ENCODE data around the gene CEACAM18. TPM values are rescaled to one million over a fixed set of nuclear protein-coding genes. Genes with fewer than 3 reads are reported as not detected.

The CEACAM18 gene
- total and polyA plus RNA-seq, 10 of the 15 experiments (the other 5 are each of a cell fraction or from before 2014, with no cell fraction given), result not detected

DNA sequence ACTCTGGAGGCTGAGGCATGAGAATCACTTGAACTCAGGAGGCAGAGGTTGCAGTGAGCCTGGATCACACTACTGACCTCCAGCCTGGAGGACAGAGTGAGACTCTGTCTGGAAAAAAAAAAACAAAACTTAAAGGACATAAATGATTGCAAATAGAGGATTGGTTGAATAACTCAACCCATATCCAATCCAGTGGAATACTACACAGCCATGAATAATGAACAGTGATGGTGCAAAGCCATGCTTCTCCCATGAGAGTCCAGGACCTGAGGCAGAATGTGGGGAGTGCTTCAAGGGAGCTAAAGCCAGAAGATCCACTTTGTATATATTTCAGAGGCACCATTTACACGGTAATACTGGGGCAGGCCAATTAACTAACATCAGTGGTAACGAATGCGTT, 2.2 kb upstream of the CEACAM18 start (continued):
- TF ChIP-seq, protein P1, sequence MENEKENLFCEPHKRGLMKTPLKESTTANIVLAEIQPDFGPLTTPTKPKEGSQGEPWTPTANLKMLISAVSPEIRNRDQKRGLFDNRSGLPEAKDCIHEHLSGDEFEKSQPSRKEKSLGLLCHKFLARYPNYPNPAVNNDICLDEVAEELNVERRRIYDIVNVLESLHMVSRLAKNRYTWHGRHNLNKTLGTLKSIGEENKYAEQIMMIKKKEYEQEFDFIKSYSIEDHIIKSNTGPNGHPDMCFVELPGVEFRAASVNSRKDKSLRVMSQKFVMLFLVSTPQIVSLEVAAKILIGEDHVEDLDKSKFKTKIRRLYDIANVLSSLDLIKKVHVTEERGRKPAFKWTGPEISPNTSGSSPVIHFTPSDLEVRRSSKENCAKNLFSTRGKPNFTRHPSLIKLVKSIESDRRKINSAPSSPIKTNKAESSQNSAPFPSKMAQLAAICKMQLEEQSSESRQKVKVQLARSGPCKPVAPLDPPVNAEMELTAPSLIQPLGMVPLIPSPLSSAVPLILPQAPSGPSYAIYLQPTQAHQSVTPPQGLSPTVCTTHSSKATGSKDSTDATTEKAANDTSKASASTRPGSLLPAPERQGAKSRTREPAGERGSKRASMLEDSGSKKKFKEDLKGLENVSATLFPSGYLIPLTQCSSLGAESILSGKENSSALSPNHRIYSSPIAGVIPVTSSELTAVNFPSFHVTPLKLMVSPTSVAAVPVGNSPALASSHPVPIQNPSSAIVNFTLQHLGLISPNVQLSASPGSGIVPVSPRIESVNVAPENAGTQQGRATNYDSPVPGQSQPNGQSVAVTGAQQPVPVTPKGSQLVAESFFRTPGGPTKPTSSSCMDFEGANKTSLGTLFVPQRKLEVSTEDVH (IDR thresholded peaks at IDR 0.05; ENCODE audit: low read depth, partially characterized antibody), result no peak
- no peak for TF ChIP-seq WRNIP1 (IDR thresholded peaks at IDR 0.05; ENCODE audit: borderline replicate concordance, low read depth, low read length)

DNA sequence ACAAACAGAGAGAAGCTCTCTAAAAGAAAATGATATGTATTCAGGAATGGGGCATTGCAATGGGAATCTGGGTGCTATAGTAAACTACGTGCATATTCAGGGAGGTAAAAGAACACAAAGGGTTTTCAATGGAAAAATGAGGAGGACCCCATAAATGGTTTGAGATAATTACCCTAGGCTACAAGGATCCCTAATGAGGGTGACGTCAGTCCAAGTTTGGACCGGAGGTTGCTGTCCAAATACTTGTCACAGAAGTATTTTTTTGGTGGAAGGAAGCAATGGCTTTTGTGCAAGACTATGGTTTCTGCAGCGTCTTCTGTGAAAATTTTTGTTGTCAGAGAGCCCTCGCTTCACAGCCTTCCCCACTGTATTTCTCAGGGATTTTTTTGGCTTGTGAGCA, 995 bp upstream of the CEACAM18 start:
- Histone ChIP-seq H3K9ac (ENCODE audit: control insufficient read depth, insufficient read depth, low read length) (no peak overlapping the region), H3K9me3 (replicated peaks; ENCODE audit: control insufficient read depth, insufficient read depth, low read length) (no peaks in the 10 kb centered on the region; the same call in 2 of the 3 replicates), H3K4me2 (ENCODE audit: control insufficient read depth, insufficient read depth) (no peak overlapping the region), H2AFZ (ENCODE audit: control insufficient read depth, low read depth, low read length) (no peak overlapping the region), H3K4me1 (ENCODE audit: control insufficient read depth, insufficient read depth, low read length) (no peaks in the 10 kb centered on the region), H3K79me2 (ENCODE audit: control insufficient read depth, insufficient read depth, low read length) (no peaks in the 10 kb centered on the region), H4K20me1 (ENCODE audit: control insufficient read depth, insufficient read depth) (no peaks in the 10 kb centered on the region), H3K27ac (ENCODE audit: control insufficient read depth, insufficient read depth) (no peak overlapping the region), H3K4me3 (no peak overlapping the region), H3K36me3 (ENCODE audit: control insufficient read depth in 2 of 2, insufficient read depth in 2 of 2, low read length in 1 of 2) (no peaks in the 10 kb centered on the region), H3K27me3 (replicated peaks in 1 of 2; ENCODE audit: control insufficient read depth in 2 of 2, insufficient read depth in 2 of 2, low read length in 1 of 2) (no peaks in the 10 kb centered on the region; a peak in 1 of 4 replicates)
- ATAC-seq (no peak), DNase-seq (ENCODE audit: low read depth, low spot score) (no peak), FAIRE-seq (no peak)
- ChIA-PET POLR2A (no interaction called here), RAD21 (ENCODE audit: unreplicated experiment) (no interaction called here), CTCF (no interaction called here), SMC1A (ENCODE audit: uncharacterized antibody, unreplicated experiment) (no interaction called here)
- in situ Hi-C loops (cut with MboI), result no loop called here
- TF ChIP-seq GATAD2B (conservative IDR thresholded peaks at IDR 0.05; ENCODE audit: low read depth) (no peak), TCF7 (IDR thresholded peaks at IDR 0.05; ENCODE audit: borderline replicate concordance) (no peak), RBBP5 (conservative IDR thresholded peaks at IDR 0.05) (no peak)
- TF ChIP-seq, protein P2, sequence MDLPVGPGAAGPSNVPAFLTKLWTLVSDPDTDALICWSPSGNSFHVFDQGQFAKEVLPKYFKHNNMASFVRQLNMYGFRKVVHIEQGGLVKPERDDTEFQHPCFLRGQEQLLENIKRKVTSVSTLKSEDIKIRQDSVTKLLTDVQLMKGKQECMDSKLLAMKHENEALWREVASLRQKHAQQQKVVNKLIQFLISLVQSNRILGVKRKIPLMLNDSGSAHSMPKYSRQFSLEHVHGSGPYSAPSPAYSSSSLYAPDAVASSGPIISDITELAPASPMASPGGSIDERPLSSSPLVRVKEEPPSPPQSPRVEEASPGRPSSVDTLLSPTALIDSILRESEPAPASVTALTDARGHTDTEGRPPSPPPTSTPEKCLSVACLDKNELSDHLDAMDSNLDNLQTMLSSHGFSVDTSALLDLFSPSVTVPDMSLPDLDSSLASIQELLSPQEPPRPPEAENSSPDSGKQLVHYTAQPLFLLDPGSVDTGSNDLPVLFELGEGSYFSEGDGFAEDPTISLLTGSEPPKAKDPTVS (IDR thresholded peaks at IDR 0.05; ENCODE audit: low read depth, low read length), result no peak
- TF ChIP-seq, protein P3, sequence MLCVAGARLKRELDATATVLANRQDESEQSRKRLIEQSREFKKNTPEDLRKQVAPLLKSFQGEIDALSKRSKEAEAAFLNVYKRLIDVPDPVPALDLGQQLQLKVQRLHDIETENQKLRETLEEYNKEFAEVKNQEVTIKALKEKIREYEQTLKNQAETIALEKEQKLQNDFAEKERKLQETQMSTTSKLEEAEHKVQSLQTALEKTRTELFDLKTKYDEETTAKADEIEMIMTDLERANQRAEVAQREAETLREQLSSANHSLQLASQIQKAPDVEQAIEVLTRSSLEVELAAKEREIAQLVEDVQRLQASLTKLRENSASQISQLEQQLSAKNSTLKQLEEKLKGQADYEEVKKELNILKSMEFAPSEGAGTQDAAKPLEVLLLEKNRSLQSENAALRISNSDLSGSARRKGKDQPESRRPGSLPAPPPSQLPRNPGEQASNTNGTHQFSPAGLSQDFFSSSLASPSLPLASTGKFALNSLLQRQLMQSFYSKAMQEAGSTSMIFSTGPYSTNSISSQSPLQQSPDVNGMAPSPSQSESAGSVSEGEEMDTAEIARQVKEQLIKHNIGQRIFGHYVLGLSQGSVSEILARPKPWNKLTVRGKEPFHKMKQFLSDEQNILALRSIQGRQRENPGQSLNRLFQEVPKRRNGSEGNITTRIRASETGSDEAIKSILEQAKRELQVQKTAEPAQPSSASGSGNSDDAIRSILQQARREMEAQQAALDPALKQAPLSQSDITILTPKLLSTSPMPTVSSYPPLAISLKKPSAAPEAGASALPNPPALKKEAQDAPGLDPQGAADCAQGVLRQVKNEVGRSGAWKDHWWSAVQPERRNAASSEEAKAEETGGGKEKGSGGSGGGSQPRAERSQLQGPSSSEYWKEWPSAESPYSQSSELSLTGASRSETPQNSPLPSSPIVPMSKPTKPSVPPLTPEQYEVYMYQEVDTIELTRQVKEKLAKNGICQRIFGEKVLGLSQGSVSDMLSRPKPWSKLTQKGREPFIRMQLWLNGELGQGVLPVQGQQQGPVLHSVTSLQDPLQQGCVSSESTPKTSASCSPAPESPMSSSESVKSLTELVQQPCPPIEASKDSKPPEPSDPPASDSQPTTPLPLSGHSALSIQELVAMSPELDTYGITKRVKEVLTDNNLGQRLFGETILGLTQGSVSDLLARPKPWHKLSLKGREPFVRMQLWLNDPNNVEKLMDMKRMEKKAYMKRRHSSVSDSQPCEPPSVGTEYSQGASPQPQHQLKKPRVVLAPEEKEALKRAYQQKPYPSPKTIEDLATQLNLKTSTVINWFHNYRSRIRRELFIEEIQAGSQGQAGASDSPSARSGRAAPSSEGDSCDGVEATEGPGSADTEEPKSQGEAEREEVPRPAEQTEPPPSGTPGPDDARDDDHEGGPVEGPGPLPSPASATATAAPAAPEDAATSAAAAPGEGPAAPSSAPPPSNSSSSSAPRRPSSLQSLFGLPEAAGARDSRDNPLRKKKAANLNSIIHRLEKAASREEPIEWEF (IDR thresholded peaks at IDR 0.05; ENCODE audit: insufficient replicate concordance, low read depth, low read length), result no peak
- TF ChIP-seq, protein P4, sequence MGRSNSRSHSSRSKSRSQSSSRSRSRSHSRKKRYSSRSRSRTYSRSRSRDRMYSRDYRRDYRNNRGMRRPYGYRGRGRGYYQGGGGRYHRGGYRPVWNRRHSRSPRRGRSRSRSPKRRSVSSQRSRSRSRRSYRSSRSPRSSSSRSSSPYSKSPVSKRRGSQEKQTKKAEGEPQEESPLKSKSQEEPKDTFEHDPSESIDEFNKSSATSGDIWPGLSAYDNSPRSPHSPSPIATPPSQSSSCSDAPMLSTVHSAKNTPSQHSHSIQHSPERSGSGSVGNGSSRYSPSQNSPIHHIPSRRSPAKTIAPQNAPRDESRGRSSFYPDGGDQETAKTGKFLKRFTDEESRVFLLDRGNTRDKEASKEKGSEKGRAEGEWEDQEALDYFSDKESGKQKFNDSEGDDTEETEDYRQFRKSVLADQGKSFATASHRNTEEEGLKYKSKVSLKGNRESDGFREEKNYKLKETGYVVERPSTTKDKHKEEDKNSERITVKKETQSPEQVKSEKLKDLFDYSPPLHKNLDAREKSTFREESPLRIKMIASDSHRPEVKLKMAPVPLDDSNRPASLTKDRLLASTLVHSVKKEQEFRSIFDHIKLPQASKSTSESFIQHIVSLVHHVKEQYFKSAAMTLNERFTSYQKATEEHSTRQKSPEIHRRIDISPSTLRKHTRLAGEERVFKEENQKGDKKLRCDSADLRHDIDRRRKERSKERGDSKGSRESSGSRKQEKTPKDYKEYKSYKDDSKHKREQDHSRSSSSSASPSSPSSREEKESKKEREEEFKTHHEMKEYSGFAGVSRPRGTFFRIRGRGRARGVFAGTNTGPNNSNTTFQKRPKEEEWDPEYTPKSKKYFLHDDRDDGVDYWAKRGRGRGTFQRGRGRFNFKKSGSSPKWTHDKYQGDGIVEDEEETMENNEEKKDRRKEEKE (IDR thresholded peaks at IDR 0.05), result no peak
- WGBS (ENCODE audit: insufficient coverage, insufficient replicate concordance, low lambda C conversion rate, missing lambda C conversion rate), result 20% methylated on average over 5 of the region's 5 CpGs
- no TSS peak for BruUV-seq (replicated peaks)
- intact Hi-C loops (cut with micrococcal nuclease; ENCODE audit: unreplicated experiment), result no loop called here

Measured in GM12878 (cell line).